Measurements from ENCODE around the gene PRCD.
A peak's percentile ranks its signal among the peaks of the same experiment; 100 is the strongest.
"Not testable (repeated sequence)": the region's sequence is repeated elsewhere in the genome, so short reads cannot be mapped to it uniquely, and the experiment has no call there.

The PRCD gene

GRCh38 chr17:76506408-76507345 lies 33.2 kb upstream of the PRCD start:
- peaks cover 5 to 15% of the 10 kb centered on the region in 2 donors for H3K4me1 ChIP-seq (ENCODE audit: control insufficient read depth in 1 of 2, insufficient read depth in 2 of 2, low read length in 2 of 2)
- H3K36me3 ChIP-seq (ENCODE audit: control insufficient read depth in 1 of 2, insufficient read depth in 2 of 2, low read length in 2 of 2), result no peaks in the 10 kb centered on the region
- no peak overlapping the region for H3K27ac ChIP-seq (ENCODE audit: low read length)
- no peaks in the 10 kb centered on the region for H3K9me3 ChIP-seq (ENCODE audit: control insufficient read depth in 1 of 2, low read length in 2 of 2)
- no peaks in the 10 kb centered on the region for H3K27me3 ChIP-seq (ENCODE audit: low read depth, low read length)
- no peak overlapping the region for H3K4me3 ChIP-seq (ENCODE audit: low read depth in 1 of 2, low read length in 2 of 2)

- not testable (repeated sequence) for H3K4me3 ChIP-seq (ENCODE audit: low read depth in 1 of 2, low read length in 2 of 2); H3K4me1 ChIP-seq (ENCODE audit: control insufficient read depth in 1 of 2, insufficient read depth in 2 of 2, low read length in 2 of 2); H3K36me3 ChIP-seq (ENCODE audit: control insufficient read depth in 1 of 2, insufficient read depth in 2 of 2, low read length in 2 of 2); H3K27ac ChIP-seq (ENCODE audit: low read length); H3K27me3 ChIP-seq (ENCODE audit: low read depth, low read length); H3K9me3 ChIP-seq (ENCODE audit: control insufficient read depth in 1 of 2, low read length in 2 of 2)
Measured at GRCh38 chr17:76508472-76509063, 31.3 kb upstream of the PRCD start.

GRCh38 chr17:76510831-76511244 lies 29.0 kb upstream of the PRCD start:
- no peak overlapping the region for H3K27ac ChIP-seq (ENCODE audit: low read length)
- peaks cover 0 to 8% of the 10 kb centered on the region in 2 donors for H3K4me1 ChIP-seq (ENCODE audit: control insufficient read depth in 1 of 2, insufficient read depth in 2 of 2, low read length in 2 of 2)
- no peaks in the 10 kb centered on the region for H3K27me3 ChIP-seq (ENCODE audit: low read depth, low read length)
- no peaks in the 10 kb centered on the region for H3K36me3 ChIP-seq (ENCODE audit: control insufficient read depth in 1 of 2, insufficient read depth in 2 of 2, low read length in 2 of 2)
- H3K9me3 ChIP-seq (ENCODE audit: control insufficient read depth in 1 of 2, low read length in 2 of 2), result no peaks in the 10 kb centered on the region
- no peak overlapping the region for H3K4me3 ChIP-seq (ENCODE audit: low read depth in 1 of 2, low read length in 2 of 2)

- Histone ChIP-seq H3K4me1 (ENCODE audit: control insufficient read depth in 1 of 2, insufficient read depth in 2 of 2, low read length in 2 of 2) (peaks cover 0 to 8% of the 10 kb centered on the region in 2 donors), H3K4me3 (ENCODE audit: low read depth in 1 of 2, low read length in 2 of 2) (no peak overlapping the region), H3K27me3 (ENCODE audit: low read depth, low read length) (no peaks in the 10 kb centered on the region), H3K27ac (ENCODE audit: low read length) (no peak overlapping the region), H3K36me3 (ENCODE audit: control insufficient read depth in 1 of 2, insufficient read depth in 2 of 2, low read length in 2 of 2) (no peaks in the 10 kb centered on the region), H3K9me3 (ENCODE audit: control insufficient read depth in 1 of 2, low read length in 2 of 2) (no peaks in the 10 kb centered on the region)
Measured at GRCh38 chr17:76511668-76512365, 28.0 kb upstream of the PRCD start.

GRCh38 chr17:76512366-76513305 lies 27.2 kb upstream of the PRCD start:
- no peaks in the 10 kb centered on the region for H3K27me3 ChIP-seq (ENCODE audit: low read depth, low read length)
- no peak overlapping the region for H3K27ac ChIP-seq (ENCODE audit: low read length)
- no peak overlapping the region for H3K4me3 ChIP-seq (ENCODE audit: low read depth in 1 of 2, low read length in 2 of 2)

GRCh38 chr17:76513306-76513692 lies 26.5 kb upstream of the PRCD start:
- Histone ChIP-seq H3K27me3 (ENCODE audit: low read depth, low read length) (no peaks in the 10 kb centered on the region), H3K4me1 (ENCODE audit: control insufficient read depth in 1 of 2, insufficient read depth in 2 of 2, low read length in 2 of 2) (peaks cover 0 to 8% of the 10 kb centered on the region in 2 donors), H3K36me3 (ENCODE audit: control insufficient read depth in 1 of 2, insufficient read depth in 2 of 2, low read length in 2 of 2) (no peaks in the 10 kb centered on the region), H3K27ac (ENCODE audit: low read length) (no peak overlapping the region), H3K9me3 (ENCODE audit: control insufficient read depth in 1 of 2, low read length in 2 of 2) (no peaks in the 10 kb centered on the region), H3K4me3 (ENCODE audit: low read depth in 1 of 2, low read length in 2 of 2) (no peak overlapping the region)

More at GRCh38 chr17:76512366-76513305, 27.2 kb upstream of the PRCD start:
- Histone ChIP-seq H3K9me3 (ENCODE audit: control insufficient read depth in 1 of 2, low read length in 2 of 2) (no peaks in the 10 kb centered on the region), H3K36me3 (ENCODE audit: control insufficient read depth in 1 of 2, insufficient read depth in 2 of 2, low read length in 2 of 2) (no peaks in the 10 kb centered on the region), H3K4me1 (ENCODE audit: control insufficient read depth in 1 of 2, insufficient read depth in 2 of 2, low read length in 2 of 2) (peaks cover 0 to 8% of the 10 kb centered on the region in 2 donors)

GRCh38 chr17:76514355-76514754 lies 25.5 kb upstream of the PRCD start:
- not testable (repeated sequence) for H3K27me3 ChIP-seq (ENCODE audit: low read depth, low read length); H3K4me3 ChIP-seq (ENCODE audit: low read depth in 1 of 2, low read length in 2 of 2); H3K27ac ChIP-seq (ENCODE audit: low read length); H3K36me3 ChIP-seq (ENCODE audit: control insufficient read depth in 1 of 2, insufficient read depth in 2 of 2, low read length in 2 of 2); H3K9me3 ChIP-seq (ENCODE audit: control insufficient read depth in 1 of 2, low read length in 2 of 2); H3K4me1 ChIP-seq (ENCODE audit: control insufficient read depth in 1 of 2, insufficient read depth in 2 of 2, low read length in 2 of 2)

- Histone ChIP-seq H3K36me3 (ENCODE audit: control insufficient read depth in 1 of 2, insufficient read depth in 2 of 2, low read length in 2 of 2) (no peaks in the 10 kb centered on the region), H3K4me1 (ENCODE audit: control insufficient read depth in 1 of 2, insufficient read depth in 2 of 2, low read length in 2 of 2) (peaks cover 0 to 5% of the 10 kb centered on the region in 2 donors), H3K27ac (ENCODE audit: low read length) (peak overlapping the region; percentile 45), H3K9me3 (ENCODE audit: control insufficient read depth in 1 of 2, low read length in 2 of 2) (no peaks in the 10 kb centered on the region), H3K4me3 (ENCODE audit: low read depth in 1 of 2, low read length in 2 of 2) (no peak overlapping the region), H3K27me3 (ENCODE audit: low read depth, low read length) (no peaks in the 10 kb centered on the region)
Measured at GRCh38 chr17:76515274-76515949, 24.4 kb upstream of the PRCD start.

- peaks cover 0 to under 1% of the 10 kb centered on the region in 2 donors for H3K4me1 ChIP-seq (ENCODE audit: control insufficient read depth in 1 of 2, insufficient read depth in 2 of 2, low read length in 2 of 2)
- no peak overlapping the region for H3K4me3 ChIP-seq (ENCODE audit: low read depth in 1 of 2, low read length in 2 of 2)
- no peaks in the 10 kb centered on the region for H3K9me3 ChIP-seq (ENCODE audit: control insufficient read depth in 1 of 2, low read length in 2 of 2)
- H3K27me3 ChIP-seq (ENCODE audit: low read depth, low read length), result no peaks in the 10 kb centered on the region
- no peaks in the 10 kb centered on the region for H3K36me3 ChIP-seq (ENCODE audit: control insufficient read depth in 1 of 2, insufficient read depth in 2 of 2, low read length in 2 of 2)
- H3K27ac ChIP-seq (ENCODE audit: low read length), result no peak overlapping the region
Measured at GRCh38 chr17:76517638-76518038, 22.2 kb upstream of the PRCD start.

Data from muscle layer of duodenum (tissue), 2 donors.